Activated CD8-positive, alpha-beta memory T cell treated with anti-CD3 and anti-CD28 coated beads for 48 hours (primary cell): ENCODE results near the gene EEIG1.
"Not testable (repeated sequence)": the region's sequence is repeated elsewhere in the genome, so short reads cannot be mapped to it uniquely, and the experiment has no call there.

Source experiments
- DNase-seq, 3 experiments: peaks; one replicate each; pipeline ENCODE4 v3.0.0-alpha.2; 2020; ENCODE audit warnings: low read depth in 2 of 3, low spot score in 2 of 3

The EEIG1 gene

DNA sequence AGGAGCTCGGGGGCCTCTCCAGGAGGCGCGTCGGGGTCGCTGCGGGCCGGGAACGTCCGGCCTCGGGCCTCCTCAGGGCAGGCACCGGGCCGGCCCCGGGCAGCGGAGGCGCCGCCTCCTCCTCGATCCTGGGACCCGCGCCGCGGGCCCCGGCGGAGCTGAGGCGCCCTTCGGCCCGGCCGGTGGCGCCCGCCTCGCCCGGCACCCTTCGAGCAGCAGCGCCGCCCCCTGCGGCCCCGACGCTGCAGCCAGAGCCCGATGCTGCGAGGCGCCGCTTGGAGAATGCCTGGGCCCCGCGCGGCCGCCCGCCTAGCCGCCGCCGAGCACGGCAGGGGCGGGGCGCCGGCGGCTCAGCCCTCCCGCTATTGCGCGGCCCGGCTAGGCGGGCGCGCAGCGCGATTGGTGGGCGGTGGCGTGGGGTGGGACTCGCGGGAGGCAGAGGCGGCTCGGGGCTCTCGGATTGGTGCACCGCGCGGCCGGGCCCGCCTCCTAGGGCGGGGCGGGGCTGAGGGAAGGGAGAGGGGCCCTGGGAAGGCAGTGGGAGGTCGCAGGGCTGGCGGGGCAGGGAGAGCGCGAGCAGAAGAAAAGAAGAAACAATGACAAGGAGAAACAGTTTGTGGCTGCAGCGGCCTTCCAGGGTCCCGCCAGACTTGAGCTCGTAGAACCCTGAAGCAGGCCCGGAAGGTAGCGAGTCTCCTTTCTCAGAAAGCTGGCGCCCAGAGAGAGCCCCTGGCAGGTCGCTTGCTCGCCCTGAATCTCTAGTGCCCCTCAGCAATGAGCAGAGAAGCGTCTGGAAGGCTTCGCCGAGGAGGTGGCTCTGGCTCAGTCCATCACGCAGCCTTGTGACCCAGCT lies at the start of gene EEIG1:
Gene EEIG1 (minus strand): TSS at position 284 of the 853 bp plus-strand sequence. CDS start 852 bp downstream, outside the sequence.
- peak; percentile 88 to 95 (median 94) for DNase-seq

GRCh38 chr9:128027705-128028104 lies 46.9 kb upstream of the EEIG1 start:
- no peak for DNase-seq

DNA sequence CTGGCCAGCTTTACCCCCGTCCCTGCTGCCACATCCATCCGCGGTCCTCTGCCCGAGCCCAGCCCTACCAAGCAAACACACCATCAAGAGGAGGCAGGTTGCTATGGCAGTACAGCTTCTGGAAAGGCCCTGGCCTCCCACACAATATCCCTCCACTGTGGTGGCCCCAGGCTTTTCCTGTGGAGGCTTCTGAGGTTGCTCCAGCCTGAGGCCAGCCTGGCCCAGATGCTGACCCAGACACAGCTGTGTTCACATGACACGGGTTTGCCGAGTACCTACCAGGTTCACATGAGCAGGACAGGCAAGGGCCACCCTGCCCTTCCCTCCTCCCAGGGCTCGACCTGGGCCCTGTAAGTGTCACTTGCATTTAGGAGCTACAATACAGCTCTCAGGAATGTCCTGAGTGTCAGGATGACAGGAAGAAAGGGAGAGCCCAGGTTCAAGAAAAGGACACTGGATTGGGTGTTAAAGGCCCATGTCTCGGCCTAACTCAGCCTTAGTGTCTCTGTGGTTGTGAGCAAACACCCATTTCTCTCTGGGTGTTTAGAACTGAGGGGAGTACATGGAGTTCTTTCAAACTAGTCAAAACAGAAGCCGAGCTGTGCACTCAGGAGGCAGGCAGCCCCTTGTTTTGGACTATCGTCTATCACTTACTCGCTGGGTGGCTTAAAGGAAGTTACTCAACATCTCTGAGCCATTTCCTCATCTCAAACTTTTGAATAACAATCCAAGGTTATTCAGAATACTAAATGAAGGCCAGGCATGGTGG lies 46.2 kb upstream of the EEIG1 start:
- DNase-seq: no peak

- peak in 2 of 3 experiments; percentile 43 to 45 for DNase-seq
Observed at GRCh38 chr9:128026255-128026772, 45.5 kb upstream of the EEIG1 start.

GRCh38 chr9:128025736-128026135 lies 44.9 kb upstream of the EEIG1 start:
- DNase-seq: no peak

DNA sequence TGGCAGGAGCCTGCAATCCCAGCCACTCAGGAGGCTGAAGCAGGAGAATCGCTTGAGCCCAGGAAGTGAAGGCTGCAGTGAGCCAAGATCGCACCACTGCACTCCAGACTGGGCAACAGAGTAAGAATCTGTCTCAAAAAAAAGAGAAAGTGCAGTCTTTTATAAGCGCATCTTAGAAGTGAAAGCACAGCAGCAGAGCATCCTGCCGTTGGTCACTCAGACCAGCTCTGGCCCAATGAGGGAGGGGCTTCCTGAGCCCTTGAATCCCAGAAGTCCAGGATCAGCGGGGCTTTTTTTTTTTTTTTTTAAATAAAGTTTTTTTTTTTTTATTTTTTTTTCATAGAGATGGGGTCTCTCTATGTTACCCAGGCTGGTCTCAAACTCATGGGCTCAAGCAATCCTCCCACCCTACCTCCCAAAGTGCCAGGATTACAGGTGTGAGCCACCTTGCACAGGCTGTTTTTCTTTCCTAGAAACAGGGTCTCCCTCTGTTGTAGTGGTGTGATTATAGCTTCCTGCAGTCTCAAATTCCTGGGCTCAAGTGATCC lies 44.0 kb upstream of the EEIG1 start:
- no peak for DNase-seq

GRCh38 chr9:128023671-128024070 lies 42.9 kb upstream of the EEIG1 start:
- not testable (repeated sequence) for DNase-seq

- DNase-seq: no peak
Observed at GRCh38 chr9:128022886-128023285, 42.1 kb upstream of the EEIG1 start.

DNA sequence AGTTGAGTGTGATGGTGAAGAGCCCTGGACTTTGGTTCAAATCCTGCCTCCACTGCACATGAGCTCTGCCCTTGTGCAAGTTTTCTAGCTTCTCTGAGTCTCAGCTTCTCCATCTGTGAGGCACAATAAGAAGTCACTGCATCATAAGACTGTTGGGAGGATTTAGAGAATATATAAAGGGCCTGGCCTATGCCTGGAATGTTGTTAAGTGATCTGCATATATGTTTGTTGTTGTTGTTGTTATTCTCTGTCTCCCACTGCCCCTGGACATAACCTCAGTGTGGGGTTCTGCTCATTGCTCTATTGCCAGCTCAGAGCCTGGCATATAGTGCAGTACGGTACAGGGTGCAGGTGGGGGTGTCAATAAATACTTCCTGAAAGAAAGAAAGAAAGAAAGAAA lies 40.3 kb upstream of the EEIG1 start:
- DNase-seq: no peak

- no peak for DNase-seq
Observed at GRCh38 chr9:128020692-128021091, 39.9 kb upstream of the EEIG1 start.

- no peak for DNase-seq
Observed at GRCh38 chr9:128015696-128016095, 34.9 kb upstream of the EEIG1 start.

DNA sequence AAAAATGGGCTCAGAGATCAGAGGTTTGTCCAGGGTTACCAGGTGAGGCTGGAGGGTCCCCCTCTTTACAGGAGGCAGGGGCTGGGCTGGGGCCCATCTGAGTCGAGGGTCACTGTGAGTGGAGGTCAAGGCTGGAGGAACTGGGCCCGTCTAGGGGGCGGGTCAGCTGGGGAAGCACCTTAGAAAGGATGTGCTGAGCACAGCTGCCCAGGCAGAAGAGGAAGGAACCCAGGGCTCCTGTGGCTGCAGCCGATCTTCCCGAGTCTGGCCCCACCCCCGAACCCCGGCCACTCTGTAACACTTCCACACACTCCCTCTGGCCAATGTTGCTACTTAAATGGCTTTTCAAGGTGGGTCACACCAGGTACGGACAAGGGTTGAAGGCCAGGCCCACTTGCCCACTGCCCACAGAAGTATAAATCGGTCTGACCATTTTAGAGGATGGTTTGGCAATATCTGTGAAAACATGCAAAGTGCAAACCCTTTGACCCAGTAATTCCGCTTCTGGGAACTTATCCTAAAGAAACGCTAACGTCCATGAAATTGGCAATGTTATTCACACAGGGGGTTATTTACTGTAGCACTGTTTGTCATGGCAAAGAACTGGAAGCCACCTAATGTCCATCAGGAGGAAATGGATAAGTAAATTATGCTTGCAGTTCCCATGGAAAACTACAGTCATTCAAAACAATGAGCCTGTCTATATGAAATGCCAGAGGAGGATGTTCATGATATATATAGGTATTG lies 30.5 kb upstream of the EEIG1 start:
- DNase-seq: no peak

DNA sequence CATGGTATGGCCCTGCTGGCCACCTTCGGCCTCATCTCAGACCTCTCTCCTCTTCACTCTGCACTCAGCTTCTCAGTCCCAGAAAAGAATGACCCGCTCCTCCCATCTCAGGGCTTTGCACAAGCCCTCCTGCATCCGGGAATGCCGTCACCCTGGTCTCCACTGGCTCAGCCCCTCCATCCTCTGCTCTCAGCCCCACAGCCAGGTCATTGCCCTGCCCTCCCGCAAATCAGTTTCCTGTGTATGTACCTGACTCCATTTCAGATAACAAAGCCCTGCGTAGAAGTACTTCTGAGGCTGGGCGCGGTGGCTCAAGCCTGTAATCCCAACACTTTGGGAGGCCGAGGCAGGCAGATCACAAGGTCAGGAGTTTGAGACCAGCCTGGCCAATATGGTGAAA lies 28.9 kb upstream of the EEIG1 start:
- no peak for DNase-seq

- DNase-seq: no peak
Observed at GRCh38 chr9:128008171-128008570, 27.4 kb upstream of the EEIG1 start.

GRCh38 chr9:128007566-128008138 lies 26.9 kb upstream of the EEIG1 start:
- peak; percentile 54 to 71 (median 68) for DNase-seq

- no peak for DNase-seq
Observed at GRCh38 chr9:128006332-128006996, 25.7 kb upstream of the EEIG1 start.

- DNase-seq: no peak
Observed at GRCh38 chr9:128005923-128006322, 25.1 kb upstream of the EEIG1 start.

- no peak for DNase-seq
Observed at GRCh38 chr9:128003966-128004604, 23.3 kb upstream of the EEIG1 start.

GRCh38 chr9:128002959-128003358 lies 22.2 kb upstream of the EEIG1 start:
- DNase-seq: no peak
